K562 (cell line): ENCODE measurements around the gene COPB2. TPM values are rescaled to one million over a fixed set of nuclear protein-coding genes. Genes with fewer than 3 reads are reported as not detected.
A peak's percentile ranks its signal among the peaks of the same experiment; 100 is the strongest.

Experiments
- CBX3 ChIP-seq, 2 experiments: IDR thresholded peaks; 1 replicate in 1 of 2; 2 replicates in 1 of 2; pipeline ENCODE4 v1.6.1; 2012; ENCODE audit warnings: inconsistent platforms in 2 of 2, low read length in 2 of 2, borderline replicate concordance in 1 of 2, control low read depth in 1 of 2
- CXXC5 ChIP-seq: fragments of 250-450 bp; sonication (Bioruptor Pico); IDR thresholded peaks from 2 replicates; pipeline ENCODE4 v1.8.0; 2022; ENCODE audit warnings: inconsistent platforms, mild to moderate bottlenecking, moderate library complexity
- FUS ChIP-seq: fragments of 200-400 bp; formaldehyde crosslinking; optimal IDR thresholded peaks from 2 replicates; pipeline ENCODE3; 2017; ENCODE audit warnings: low read depth, low read length
- GABPB1 ChIP-seq: sonication (generic); formaldehyde crosslinking; IDR thresholded peaks from 2 replicates; pipeline ENCODE4 v1.8.0; 2022; ENCODE audit warnings: mild to moderate bottlenecking, missing genetic modification reagents
- HDAC8 ChIP-seq: fragments of 450-650 bp; IDR thresholded peaks from 2 replicates; pipeline ENCODE4 v1.6.1; 2016; ENCODE audit warnings: mild to moderate bottlenecking, missing genetic modification characterization, moderate library complexity, missing compliant biosample characterization
- HNRNPK ChIP-seq: fragments of 200-400 bp; formaldehyde crosslinking; IDR thresholded peaks from one replicate; pipeline ENCODE4 v1.6.1; 2018; ENCODE audit warnings: mild to moderate bottlenecking, low read depth, low read length; ENCODE audit not compliant: poor library complexity, severe bottlenecking
- KDM1A ChIP-seq, 2 experiments: fragments of 450-650 bp; IDR thresholded peaks; 2 replicates each; pipeline ENCODE4 v1.6.1; 2016; ENCODE audit warnings: mild to moderate bottlenecking in 2 of 2
- KLF16 ChIP-seq: IDR thresholded peaks from 2 replicates; pipeline ENCODE4 v1.6.1; 2016; ENCODE audit warnings: antibody characterized with exemption
- MYBL2 ChIP-seq, 2 experiments: fragments of 450-650 bp in 1 of 2; sonication (generic) in 1 of 2; formaldehyde crosslinking in 1 of 2; IDR thresholded peaks; 2 replicates each; pipeline versions ENCODE4 v1.6.1 to v1.8.1; 2017 to 2022; ENCODE audit warnings: borderline replicate concordance in 1 of 2, inconsistent platforms in 1 of 2, low read depth in 1 of 2, mild to moderate bottlenecking in 1 of 2, missing genetic modification reagents in 1 of 2, moderate library complexity in 1 of 2
- NCOA2 ChIP-seq, 2 experiments: fragments of 450-650 bp; IDR thresholded peaks; 2 replicates each; pipeline ENCODE4 v1.6.1; 2018; ENCODE audit warnings: mild to moderate bottlenecking in 2 of 2, moderate library complexity in 1 of 2; ENCODE audit not compliant: partially characterized antibody in 2 of 2
- NFRKB ChIP-seq: fragments of 450-650 bp; IDR thresholded peaks from 2 replicates; pipeline ENCODE4 v1.6.1; 2016; ENCODE audit warnings: low read depth
- SAFB ChIP-seq: fragments of 200-400 bp; formaldehyde crosslinking; IDR thresholded peaks from 2 replicates; pipeline ENCODE4 v1.6.1; 2017; ENCODE audit warnings: low read depth, low read length, borderline replicate concordance
- SAFB2 ChIP-seq: fragments of 200-400 bp; formaldehyde crosslinking; IDR thresholded peaks from 2 replicates; pipeline ENCODE4 v1.6.1; 2018; ENCODE audit warnings: borderline replicate concordance, low read length, low read depth, moderate library complexity; ENCODE audit not compliant: severe bottlenecking
- TBL1XR1 ChIP-seq, 2 experiments: IDR thresholded peaks; 2 replicates each; pipeline ENCODE4 v1.6.1; 2012; ENCODE audit warnings: improper control_type of control experiment in 2 of 2, low read length in 2 of 2, mild to moderate bottlenecking in 1 of 2
- TRIM24 ChIP-seq, 2 experiments: fragments of 450-650 bp; IDR thresholded peaks; 2 replicates each; pipeline ENCODE4 v1.6.1; 2016
- ZFX ChIP-seq: sonication (generic); formaldehyde crosslinking; IDR thresholded peaks from 2 replicates; pipeline ENCODE4 v1.8.0; 2022; ENCODE audit warnings: mild to moderate bottlenecking, missing genetic modification reagents, moderate library complexity
- ZNF23 ChIP-seq: fragments of 250-450 bp; sonication (Bioruptor Pico); IDR thresholded peaks from 2 replicates; pipeline ENCODE4 v1.4.0; 2020; ENCODE audit warnings: mild to moderate bottlenecking
- ZNF324 ChIP-seq: fragments of 250-450 bp; sonication (Bioruptor Pico); IDR thresholded peaks from 2 replicates; pipeline ENCODE4 v1.4.0; 2020; ENCODE audit warnings: mild to moderate bottlenecking
- polyA plus RNA-seq, 8 experiments: library from polyadenylated mRNA; depleted of rRNA in 4 of 8; stranded (reverse) in 5 of 8; unstranded in 3 of 8; fragments of >200 nt; fragmentation: Nextera tagmentation in 2 of 8; fragmentation: Illumina TruSeq in 1 of 8; extraction: Ambion mirVana in 2 of 8; extraction: Trizol in 1 of 8; gene quantifications; 2 replicates each; pipeline versions ENCODE4 v1.2.1 to v1.2.3, GENCODE V29; 2011 to 2014; ENCODE audit warnings: inconsistent platforms in 1 of 8, missing spikeins in 1 of 8
- total RNA-seq, 7 experiments: library from RNA; depleted of rRNA in 6 of 7; stranded (reverse); fragments of >200 nt in 6 of 7; fragmentation: Illumina TruSeq in 2 of 7; extraction: Trizol in 2 of 7; gene quantifications; 2 replicates each; pipeline versions ENCODE4 v1.2.1 to v1.2.3, GENCODE V29; 2011 to 2021; ENCODE audit warnings: low replicate concordance in 1 of 7
- TF ChIP-seq, protein P1 (sequence below): fragments of 250-450 bp; sonication (Bioruptor Pico); IDR thresholded peaks from 2 replicates; pipeline ENCODE4 v1.5.0; 2021
- TF ChIP-seq, protein P2 (sequence below), 3 experiments: IDR thresholded peaks in 2 of 3; conservative IDR thresholded peaks in 1 of 3; 2 replicates each; pipeline ENCODE4 v1.5.1; 2011 to 2012; ENCODE audit warnings: low read length in 3 of 3, mild to moderate bottlenecking in 3 of 3, control low read depth in 2 of 3, improper control_type of control experiment in 1 of 3, inconsistent platforms in 1 of 3, low read depth in 1 of 3, mixed read lengths in 1 of 3, moderate library complexity in 1 of 3; ENCODE audit not compliant: insufficient read depth in 2 of 3
- TF ChIP-seq, protein P3 (sequence below): fragments of 450-650 bp; formaldehyde crosslinking; IDR thresholded peaks from 2 replicates; pipeline ENCODE4 v1.4.0; 2022; ENCODE audit warnings: missing genetic modification characterization
- TF ChIP-seq, protein P4 (sequence below): IDR thresholded peaks from 2 replicates; pipeline ENCODE4 v1.6.1; 2011; ENCODE audit not compliant: insufficient read length; ENCODE audit errors: extremely low read depth

The COPB2 gene
- total and polyA plus RNA-seq, 9 of the 15 experiments (the other 6 are each of a cell fraction or from before 2014, with no cell fraction given) = 64.3 to 189 (median 130) TPM

DNA sequence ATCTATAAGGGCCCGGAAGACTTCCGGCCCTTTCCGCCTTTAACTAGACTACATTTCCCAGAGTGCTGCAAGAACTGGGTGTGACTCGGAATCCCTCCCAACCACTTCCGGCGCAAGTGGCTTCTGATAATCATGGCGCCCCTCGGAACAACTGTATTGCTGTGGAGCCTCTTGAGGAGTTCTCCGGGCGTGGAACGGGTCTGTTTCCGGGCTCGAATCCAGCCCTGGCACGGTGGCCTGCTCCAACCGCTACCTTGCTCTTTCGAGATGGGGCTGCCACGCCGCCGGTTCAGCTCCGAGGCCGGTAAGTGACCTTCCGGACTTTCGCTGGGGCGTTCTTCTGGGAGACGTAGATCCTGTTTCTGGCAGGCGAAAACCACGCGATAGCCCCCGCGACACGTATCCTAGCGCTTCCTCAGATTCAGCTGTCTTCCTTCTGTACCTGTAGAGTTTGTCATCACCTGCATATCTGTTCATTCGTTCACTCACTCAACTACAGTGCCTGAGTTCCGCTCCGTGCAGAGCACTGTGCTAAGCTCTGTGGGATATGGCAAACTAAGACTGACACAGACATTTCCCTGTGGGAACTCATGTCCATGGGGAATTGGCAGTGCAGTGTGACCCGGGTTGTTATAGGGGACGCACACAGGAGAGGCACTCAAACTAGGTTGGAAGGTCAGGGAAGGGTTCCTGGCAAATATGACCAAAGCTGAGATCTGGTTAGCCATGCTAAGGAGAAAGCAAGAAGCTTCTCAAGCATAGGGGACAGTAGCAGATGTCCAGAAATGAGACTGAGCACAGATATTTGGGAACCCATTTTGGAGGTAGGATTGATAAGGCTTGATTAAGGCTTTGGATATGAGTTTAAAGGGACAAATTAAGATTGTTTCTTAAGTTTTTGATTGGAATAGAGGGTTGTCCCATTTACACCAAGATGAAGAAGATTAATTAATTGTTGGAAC lies 45.3 kb downstream of the COPB2 start, which contains the start of gene MRPS22 (continued):
- no peak for TF ChIP-seq FUS
- TF ChIP-seq ZFX (CRISPR knock-in tag) = 0 out of 2 replicates have a peak, but pooled peaks have one; percentile 22
- TF ChIP-seq, protein P1, sequence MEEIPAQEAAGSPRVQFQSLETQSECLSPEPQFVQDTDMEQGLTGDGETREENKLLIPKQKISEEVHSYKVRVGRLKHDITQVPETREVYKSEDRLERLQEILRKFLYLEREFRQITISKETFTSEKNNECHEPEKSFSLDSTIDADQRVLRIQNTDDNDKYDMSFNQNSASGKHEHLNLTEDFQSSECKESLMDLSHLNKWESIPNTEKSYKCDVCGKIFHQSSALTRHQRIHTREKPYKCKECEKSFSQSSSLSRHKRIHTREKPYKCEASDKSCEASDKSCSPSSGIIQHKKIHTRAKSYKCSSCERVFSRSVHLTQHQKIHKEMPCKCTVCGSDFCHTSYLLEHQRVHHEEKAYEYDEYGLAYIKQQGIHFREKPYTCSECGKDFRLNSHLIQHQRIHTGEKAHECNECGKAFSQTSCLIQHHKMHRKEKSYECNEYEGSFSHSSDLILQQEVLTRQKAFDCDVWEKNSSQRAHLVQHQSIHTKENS = no peak
- TF ChIP-seq, protein P2, sequence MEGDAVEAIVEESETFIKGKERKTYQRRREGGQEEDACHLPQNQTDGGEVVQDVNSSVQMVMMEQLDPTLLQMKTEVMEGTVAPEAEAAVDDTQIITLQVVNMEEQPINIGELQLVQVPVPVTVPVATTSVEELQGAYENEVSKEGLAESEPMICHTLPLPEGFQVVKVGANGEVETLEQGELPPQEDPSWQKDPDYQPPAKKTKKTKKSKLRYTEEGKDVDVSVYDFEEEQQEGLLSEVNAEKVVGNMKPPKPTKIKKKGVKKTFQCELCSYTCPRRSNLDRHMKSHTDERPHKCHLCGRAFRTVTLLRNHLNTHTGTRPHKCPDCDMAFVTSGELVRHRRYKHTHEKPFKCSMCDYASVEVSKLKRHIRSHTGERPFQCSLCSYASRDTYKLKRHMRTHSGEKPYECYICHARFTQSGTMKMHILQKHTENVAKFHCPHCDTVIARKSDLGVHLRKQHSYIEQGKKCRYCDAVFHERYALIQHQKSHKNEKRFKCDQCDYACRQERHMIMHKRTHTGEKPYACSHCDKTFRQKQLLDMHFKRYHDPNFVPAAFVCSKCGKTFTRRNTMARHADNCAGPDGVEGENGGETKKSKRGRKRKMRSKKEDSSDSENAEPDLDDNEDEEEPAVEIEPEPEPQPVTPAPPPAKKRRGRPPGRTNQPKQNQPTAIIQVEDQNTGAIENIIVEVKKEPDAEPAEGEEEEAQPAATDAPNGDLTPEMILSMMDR (IDR thresholded peaks at IDR 0.05 in 2 of 3, conservative IDR thresholded peaks at IDR 0.05 in 1 of 3; ENCODE audit: insufficient read depth in 2 of 3, low read depth in 1 of 3, low read length in 3 of 3) = 0 out of 6 replicates have a peak, but pooled peaks of 1 of the 3 experiments have one; percentile 5
- TF ChIP-seq GABPB1 (CRISPR knock-in tag) = peak; percentile 98
- 0 out of 4 replicates have a peak, but pooled peaks of 1 of the 2 experiments have one; percentile 11 for TF ChIP-seq KDM1A (IDR thresholded peaks at IDR 0.05)
- peak in 1 of 2 experiments; percentile 83; a peak in 2 of 4 replicates for TF ChIP-seq TRIM24 (IDR thresholded peaks at IDR 0.05)
- TF ChIP-seq KLF16 = no peak
- TF ChIP-seq HNRNPK = no peak
- TF ChIP-seq, protein P3, sequence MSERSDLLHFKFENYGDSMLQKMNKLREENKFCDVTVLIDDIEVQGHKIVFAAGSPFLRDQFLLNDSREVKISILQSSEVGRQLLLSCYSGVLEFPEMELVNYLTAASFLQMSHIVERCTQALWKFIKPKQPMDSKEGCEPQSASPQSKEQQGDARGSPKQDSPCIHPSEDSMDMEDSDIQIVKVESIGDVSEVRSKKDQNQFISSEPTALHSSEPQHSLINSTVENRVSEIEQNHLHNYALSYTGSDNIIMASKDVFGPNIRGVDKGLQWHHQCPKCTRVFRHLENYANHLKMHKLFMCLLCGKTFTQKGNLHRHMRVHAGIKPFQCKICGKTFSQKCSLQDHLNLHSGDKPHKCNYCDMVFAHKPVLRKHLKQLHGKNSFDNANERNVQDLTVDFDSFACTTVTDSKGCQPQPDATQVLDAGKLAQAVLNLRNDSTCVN (CRISPR knock-in tag) = no peak
- TF ChIP-seq TBL1XR1 (IDR thresholded peaks at IDR 0.05; ENCODE audit: low read length in 2 of 2) = no peak
- TF ChIP-seq ZNF23 = no peak
- peak; percentile 46 for TF ChIP-seq CXXC5 (CRISPR knock-in tag)
- TF ChIP-seq ZNF324 = no peak
- no peak for TF ChIP-seq SAFB
- no peak for TF ChIP-seq HDAC8 (tag)
- TF ChIP-seq NFRKB = peak; percentile 44
- TF ChIP-seq SAFB2 = no peak
- TF ChIP-seq CBX3 (IDR thresholded peaks at IDR 0.05; ENCODE audit: borderline replicate concordance in 1 of 2, low read length in 2 of 2) = peak in 1 of 2 experiments; percentile 54; a peak in 1 of 3 replicates
- TF ChIP-seq MYBL2 (IDR thresholded peaks at IDR 0.05; ENCODE audit: low read depth) = no peak
- no peak for TF ChIP-seq MYBL2 (CRISPR knock-in tag; IDR thresholded peaks at IDR 0.05; ENCODE audit: borderline replicate concordance)
- TF ChIP-seq, protein P4, sequence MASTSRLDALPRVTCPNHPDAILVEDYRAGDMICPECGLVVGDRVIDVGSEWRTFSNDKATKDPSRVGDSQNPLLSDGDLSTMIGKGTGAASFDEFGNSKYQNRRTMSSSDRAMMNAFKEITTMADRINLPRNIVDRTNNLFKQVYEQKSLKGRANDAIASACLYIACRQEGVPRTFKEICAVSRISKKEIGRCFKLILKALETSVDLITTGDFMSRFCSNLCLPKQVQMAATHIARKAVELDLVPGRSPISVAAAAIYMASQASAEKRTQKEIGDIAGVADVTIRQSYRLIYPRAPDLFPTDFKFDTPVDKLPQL = no peak
- peak in 1 of 2 experiments; percentile 41 for TF ChIP-seq NCOA2 (IDR thresholded peaks at IDR 0.05; ENCODE audit: partially characterized antibody in 2 of 2)
